Uterus (tissue), 2 donors: ENCODE data around the gene CLPTM1L.

Experiments
- POLR2A ChIP-seq, 2 donors: fragments of 450-650 bp; IDR thresholded peaks; one replicate each; pipeline ENCODE4 v1.6.1; 2016; ENCODE audit warnings: antibody characterized with exemption in 2 of 2, mild to moderate bottlenecking in 1 of 2, moderate library complexity in 1 of 2
- TF ChIP-seq, protein P1 (sequence below), 4 experiments: fragments of 200-600 bp in 2 of 4; fragments of 450-650 bp in 2 of 4; sonication (generic) in 2 of 4; IDR thresholded peaks; one replicate each; pipeline ENCODE4 v1.5.1; 2016 to 2019; ENCODE audit warnings: antibody characterized with exemption in 4 of 4, mild to moderate bottlenecking in 2 of 4, moderate library complexity in 1 of 4

DNA sequence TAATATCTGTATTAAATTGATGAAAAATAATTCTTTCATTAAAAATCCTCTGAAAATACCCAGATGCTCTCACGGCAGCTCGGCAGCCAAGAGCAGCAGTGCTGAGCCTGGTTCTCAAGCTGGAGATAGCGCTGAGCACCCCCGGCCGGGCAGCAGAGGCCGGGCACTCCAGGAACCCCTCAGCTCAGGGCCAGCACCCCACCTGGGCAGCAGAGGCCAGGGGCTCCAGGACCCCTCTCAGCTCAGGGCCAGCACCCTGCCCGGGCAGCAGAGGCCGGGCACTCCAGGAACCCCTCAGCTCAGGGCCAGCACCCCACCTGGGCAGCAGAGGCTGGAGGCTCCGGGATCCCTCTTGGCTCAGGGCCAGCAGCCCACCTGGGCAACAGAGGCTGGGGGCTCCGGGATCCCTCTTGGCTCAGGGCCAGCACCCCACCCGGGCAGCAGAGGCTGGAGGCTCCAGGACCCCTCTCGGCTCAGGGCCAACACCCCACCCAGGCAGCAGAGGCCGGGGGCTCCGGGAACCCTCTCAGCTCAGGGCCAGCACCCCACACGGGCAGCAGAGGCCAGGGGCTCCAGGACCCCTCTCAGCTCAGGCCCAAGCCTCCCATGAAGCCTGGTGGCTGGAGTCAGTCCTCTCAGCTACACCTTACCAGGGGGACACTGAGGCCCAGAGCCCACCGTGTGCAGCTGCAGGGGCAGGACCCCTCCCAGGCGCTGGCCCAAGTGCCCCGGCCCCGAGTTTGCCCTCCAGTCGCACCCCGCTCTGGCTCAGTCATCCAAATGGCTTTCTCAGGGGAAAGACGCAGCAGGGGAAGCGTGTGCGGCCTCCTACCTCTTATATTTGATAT lies 21.7 kb downstream of the CLPTM1L start:
- TF ChIP-seq, protein P1, sequence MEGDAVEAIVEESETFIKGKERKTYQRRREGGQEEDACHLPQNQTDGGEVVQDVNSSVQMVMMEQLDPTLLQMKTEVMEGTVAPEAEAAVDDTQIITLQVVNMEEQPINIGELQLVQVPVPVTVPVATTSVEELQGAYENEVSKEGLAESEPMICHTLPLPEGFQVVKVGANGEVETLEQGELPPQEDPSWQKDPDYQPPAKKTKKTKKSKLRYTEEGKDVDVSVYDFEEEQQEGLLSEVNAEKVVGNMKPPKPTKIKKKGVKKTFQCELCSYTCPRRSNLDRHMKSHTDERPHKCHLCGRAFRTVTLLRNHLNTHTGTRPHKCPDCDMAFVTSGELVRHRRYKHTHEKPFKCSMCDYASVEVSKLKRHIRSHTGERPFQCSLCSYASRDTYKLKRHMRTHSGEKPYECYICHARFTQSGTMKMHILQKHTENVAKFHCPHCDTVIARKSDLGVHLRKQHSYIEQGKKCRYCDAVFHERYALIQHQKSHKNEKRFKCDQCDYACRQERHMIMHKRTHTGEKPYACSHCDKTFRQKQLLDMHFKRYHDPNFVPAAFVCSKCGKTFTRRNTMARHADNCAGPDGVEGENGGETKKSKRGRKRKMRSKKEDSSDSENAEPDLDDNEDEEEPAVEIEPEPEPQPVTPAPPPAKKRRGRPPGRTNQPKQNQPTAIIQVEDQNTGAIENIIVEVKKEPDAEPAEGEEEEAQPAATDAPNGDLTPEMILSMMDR (IDR thresholded peaks at IDR 0.05): no peak
- TF ChIP-seq POLR2A (IDR thresholded peaks at IDR 0.05): no peak
